HepG2 (cell line): ENCODE data around the gene PDK1. TPM values are rescaled to one million over a fixed set of nuclear protein-coding genes. Genes with fewer than 3 reads are reported as not detected.

Source experiments
- ATAC-seq: fragments of 200-7000 bp; cut with Tn5 transposase; 3 replicates; pipeline ENCODE4 v1.9.1; 2020; ENCODE audit warnings: mild to moderate bottlenecking, moderate library complexity
- BruUV-seq: library from RNA; stranded (reverse); fragments of 400-500 nt; replicated peaks from 2 replicates; lab custom pipeline; 2021; lab: Mats Ljungman, UMichigan
- CTCF ChIA-PET: fragments of 300-600 bp; formaldehyde crosslinking; extraction: SDS; loops from one replicate; lab custom pipeline; 2021; ENCODE audit warnings: low total read pairs, inconsistent platforms, low intra/inter-chr PET ratio; lab: Yijun Ruan, JAX
- POLR2A ChIA-PET: fragments of 350-600 bp; sonication (Branson Sonifier 250); formaldehyde crosslinking; loops from one replicate; lab custom pipeline; 2020; ENCODE audit warnings: antibody characterized with exemption, inconsistent platforms; lab: Yijun Ruan, JAX
- DNase-seq: peaks from one replicate; pipeline ENCODE4 v3.0.0-alpha.2; 2015; ENCODE audit warnings: low spot score
- FAIRE-seq: peaks from 3 replicates; lab custom pipeline; 2011; peaks lifted over from hg19 to GRCh38; lab: Jason Lieb, UNC
- H2AFZ ChIP-seq: one replicate; pipeline ENCODE4 v1.6.1; 2011; ENCODE audit warnings: low read length, inconsistent platforms
- H3K27ac ChIP-seq: fragments of 300-600 bp; 3 replicates; pipeline ENCODE4 v1.8.0; 2011; ENCODE audit warnings: mixed run types, mild to moderate bottlenecking, mixed read lengths, low read length, inconsistent platforms; ENCODE audit not compliant: insufficient read depth; ENCODE audit errors: extremely low read length
- H3K27me3 ChIP-seq, 2 experiments: fragments of 200-600 bp in 1 of 2; 2 replicates in 1 of 2; 3 replicates in 1 of 2; pipeline versions ENCODE4 v1.6.0 to v1.8.0; 2011; ENCODE audit warnings: low read length in 2 of 2, mild to moderate bottlenecking in 2 of 2, moderate library complexity in 2 of 2, inconsistent platforms in 1 of 2; ENCODE audit not compliant: insufficient read depth in 2 of 2, control insufficient read depth in 1 of 2
- H3K36me3 ChIP-seq, 2 experiments: fragments of 200-600 bp in 1 of 2; replicated peaks in 1 of 2; 2 replicates in 1 of 2; 3 replicates in 1 of 2; pipeline versions ENCODE4 v1.5.1 to v1.8.0; 2011; ENCODE audit warnings: low read length in 2 of 2, inconsistent platforms in 1 of 2; ENCODE audit not compliant: insufficient read depth in 2 of 2, control insufficient read depth in 1 of 2
- H3K4me1 ChIP-seq: 2 replicates; pipeline ENCODE4 v1.5.1; 2012; ENCODE audit warnings: low read length, inconsistent platforms; ENCODE audit not compliant: insufficient read depth
- H3K4me2 ChIP-seq: 2 replicates; pipeline ENCODE4 v1.6.0; 2011; ENCODE audit warnings: low read depth, low read length, inconsistent platforms
- H3K4me3 ChIP-seq, 3 experiments: fragments of 200-600 bp in 1 of 3; sonication (generic), shearing (Covaris generic) in 1 of 3; replicated peaks in 1 of 3; 2 replicates each; pipeline ENCODE4 v1.5.1; 2011 to 2016; ENCODE audit warnings: low read length in 3 of 3, inconsistent platforms in 2 of 3, low read depth in 2 of 3, mild to moderate bottlenecking in 2 of 3, control low read depth in 1 of 3, mixed read lengths in 1 of 3; ENCODE audit not compliant: insufficient read depth in 1 of 3
- H3K79me2 ChIP-seq: one replicate; pipeline ENCODE4 v1.6.1; 2011; ENCODE audit warnings: low read length, inconsistent platforms; ENCODE audit not compliant: insufficient read depth
- H3K9ac ChIP-seq: 2 replicates; pipeline ENCODE4 v1.6.0; 2011; ENCODE audit warnings: mild to moderate bottlenecking, low read depth, low read length, inconsistent platforms; ENCODE audit not compliant: insufficient read depth
- H3K9me3 ChIP-seq: 2 replicates; pipeline ENCODE4 v1.5.1; 2012; ENCODE audit warnings: mild to moderate bottlenecking, low read length
- H4K20me1 ChIP-seq: 2 replicates; pipeline ENCODE4 v1.6.0; 2011; ENCODE audit warnings: inconsistent platforms, mild to moderate bottlenecking, low read length, moderate library complexity; ENCODE audit not compliant: insufficient read depth
- KDM4B ChIP-seq: sonication (generic); formaldehyde crosslinking; IDR thresholded peaks from 2 replicates; pipeline ENCODE4 v1.4.0; 2020; ENCODE audit warnings: missing genetic modification reagents
- RBFOX2 ChIP-seq: fragments of 200-400 bp; formaldehyde crosslinking; IDR thresholded peaks from 2 replicates; pipeline ENCODE4 v1.6.1; 2017; ENCODE audit warnings: low read depth, mild to moderate bottlenecking, low read length
- SRSF1 ChIP-seq: fragments of 200-400 bp; formaldehyde crosslinking; optimal IDR thresholded peaks from 2 replicates; pipeline ENCODE3; 2017; ENCODE audit warnings: mild to moderate bottlenecking, low read depth, low read length, moderate library complexity
- ZNF652 ChIP-seq: IDR thresholded peaks from 2 replicates; pipeline ENCODE4 v1.6.1; 2016; ENCODE audit warnings: low read depth, borderline replicate concordance
- WGBS: methylation state at CpG from one replicate; pipeline ENCODE4 v1.1.6; 2017; ENCODE audit warnings: low lambda C conversion rate; 5-methylcytosine and 5-hydroxymethylcytosine counted together
- in situ Hi-C: cut with HindIII; loops from 2 replicates; pipeline ENCODE4 v1.10.0; 2017; ENCODE audit warnings: low pct_unique_long_range_greater_than_20kb; ENCODE audit not compliant: extremely low pct_ligation_motif_present
- intact Hi-C: fragments of 100-400 bp; cut with micrococcal nuclease; formaldehyde crosslinking; loops from one replicate; pipeline ENCODE4 v1.10.0; 2022; ENCODE audit not compliant: unreplicated experiment
- polyA plus RNA-seq, 8 experiments: library from polyadenylated mRNA; depleted of rRNA in 3 of 8; stranded (reverse) in 7 of 8; unstranded in 1 of 8; fragments of >200 nt; fragmentation: Illumina TruSeq in 4 of 8; extraction: Trizol in 4 of 8; gene quantifications; 2 replicates each; pipeline versions ENCODE4 v1.2.1 to v1.2.3, GENCODE V29; 2011 to 2016; ENCODE audit warnings: low read depth in 4 of 8, missing spikeins in 1 of 8, mixed read lengths in 1 of 8; ENCODE audit not compliant: insufficient read depth in 1 of 8
- total RNA-seq, 5 experiments: library from RNA; depleted of rRNA; stranded (reverse); fragments of >200 nt; fragmentation: Illumina TruSeq; extraction: Trizol; gene quantifications; 2 replicates each; pipeline ENCODE4 v1.2.3, GENCODE V29; 2016; ENCODE audit warnings: low read depth in 1 of 5
- TF ChIP-seq, protein P1 (sequence below): fragments of 450-650 bp; IDR thresholded peaks from 2 replicates; pipeline ENCODE4 v1.6.1; 2017
- TF ChIP-seq, protein P2 (sequence below): sonication (generic); formaldehyde crosslinking; IDR thresholded peaks from 2 replicates; pipeline ENCODE4; 2020; ENCODE audit warnings: missing genetic modification reagents, mild to moderate bottlenecking, borderline replicate concordance

PDK1 gene
- total and polyA plus RNA-seq, 2 of the 13 experiments (the other 11 are each of a cell fraction or from before 2014, with no cell fraction given), result 11.9 to 96.9 TPM

DNA sequence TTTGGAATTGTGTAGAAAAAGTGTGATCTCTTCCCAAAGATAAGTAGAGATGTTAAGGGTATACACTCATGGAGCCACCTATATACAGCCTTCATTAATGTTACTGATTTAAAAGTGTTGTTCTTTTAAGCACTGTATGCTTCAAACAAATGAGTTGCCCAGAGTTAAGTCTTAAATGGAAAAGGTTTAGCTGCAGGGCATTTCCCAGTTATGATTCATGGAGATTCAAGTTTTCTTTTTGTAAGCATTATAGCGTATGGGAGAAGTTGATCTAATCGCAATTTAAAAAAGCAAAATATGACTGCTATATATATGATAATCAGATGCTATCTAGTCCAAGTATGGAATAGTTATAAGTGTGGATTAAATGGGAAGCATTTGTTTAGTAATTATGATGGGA lies 4.8 kb downstream of the PDK1 start:
- in situ Hi-C loops, result no loop called here
- no peak overlapping the region for H3K27ac ChIP-seq

GRCh38 chr2:172561270-172561669 lies 5.4 kb downstream of the PDK1 start:
- WGBS, result 93% methylated on average over 4 of the region's 4 CpGs

More for the DNA sequence above, 4.8 kb downstream of the PDK1 start:
- Histone ChIP-seq H3K4me3 (no peak overlapping the region), H4K20me1 (peaks cover 75% of the 10 kb centered on the region), H3K9me3 (no peaks in the 10 kb centered on the region), H3K79me2 (peaks cover 86% of the 10 kb centered on the region), H2AFZ (no peak overlapping the region), H3K36me3 (peaks cover 11 to 59% of the 10 kb centered on the region in 2 experiments), H3K27me3 (no peaks in the 10 kb centered on the region; a peak in 1 of 5 replicates), H3K4me1 (peaks cover 45% of the 10 kb centered on the region), H3K4me2 (no peak overlapping the region), H3K9ac (no peak overlapping the region)
- TF ChIP-seq, protein P1, sequence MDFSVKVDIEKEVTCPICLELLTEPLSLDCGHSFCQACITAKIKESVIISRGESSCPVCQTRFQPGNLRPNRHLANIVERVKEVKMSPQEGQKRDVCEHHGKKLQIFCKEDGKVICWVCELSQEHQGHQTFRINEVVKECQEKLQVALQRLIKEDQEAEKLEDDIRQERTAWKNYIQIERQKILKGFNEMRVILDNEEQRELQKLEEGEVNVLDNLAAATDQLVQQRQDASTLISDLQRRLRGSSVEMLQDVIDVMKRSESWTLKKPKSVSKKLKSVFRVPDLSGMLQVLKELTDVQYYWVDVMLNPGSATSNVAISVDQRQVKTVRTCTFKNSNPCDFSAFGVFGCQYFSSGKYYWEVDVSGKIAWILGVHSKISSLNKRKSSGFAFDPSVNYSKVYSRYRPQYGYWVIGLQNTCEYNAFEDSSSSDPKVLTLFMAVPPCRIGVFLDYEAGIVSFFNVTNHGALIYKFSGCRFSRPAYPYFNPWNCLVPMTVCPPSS, result no peak
- DNase-seq (no peak), ATAC-seq (no peak), FAIRE-seq (no peak)
- intact Hi-C loops, result no loop called here
- no TSS peak for BruUV-seq
- POLR2A ChIA-PET, result no interaction called here
- CTCF ChIA-PET, result no interaction called here
- WGBS, result over 99% methylated on average over 2 of the region's 2 CpGs

More at GRCh38 chr2:172561270-172561669, 5.4 kb downstream of the PDK1 start:
- H3K27ac ChIP-seq, result no peak overlapping the region
- no peak for ATAC-seq
- H2AFZ ChIP-seq, result no peak overlapping the region
- BruUV-seq, result no TSS peak
- no peak overlapping the region for H3K9ac ChIP-seq
- peaks cover 85% of the 10 kb centered on the region for H3K79me2 ChIP-seq
- intact Hi-C loops (no loop called here), in situ Hi-C loops (no loop called here)
- no peak overlapping the region for H3K4me2 ChIP-seq
- no peaks in the 10 kb centered on the region; a peak in 1 of 5 replicates for H3K27me3 ChIP-seq
- POLR2A ChIA-PET, result no interaction called here
- TF ChIP-seq KDM4B (CRISPR knock-in tag) (no peak), RBFOX2 (peak; percentile 45; the same call in 1 of the 2 replicates), SRSF1 (no peak), ZNF652 (CRISPR knock-in tag) (peak; percentile 31; the same call in 1 of the 2 replicates)
- TF ChIP-seq, protein P2, sequence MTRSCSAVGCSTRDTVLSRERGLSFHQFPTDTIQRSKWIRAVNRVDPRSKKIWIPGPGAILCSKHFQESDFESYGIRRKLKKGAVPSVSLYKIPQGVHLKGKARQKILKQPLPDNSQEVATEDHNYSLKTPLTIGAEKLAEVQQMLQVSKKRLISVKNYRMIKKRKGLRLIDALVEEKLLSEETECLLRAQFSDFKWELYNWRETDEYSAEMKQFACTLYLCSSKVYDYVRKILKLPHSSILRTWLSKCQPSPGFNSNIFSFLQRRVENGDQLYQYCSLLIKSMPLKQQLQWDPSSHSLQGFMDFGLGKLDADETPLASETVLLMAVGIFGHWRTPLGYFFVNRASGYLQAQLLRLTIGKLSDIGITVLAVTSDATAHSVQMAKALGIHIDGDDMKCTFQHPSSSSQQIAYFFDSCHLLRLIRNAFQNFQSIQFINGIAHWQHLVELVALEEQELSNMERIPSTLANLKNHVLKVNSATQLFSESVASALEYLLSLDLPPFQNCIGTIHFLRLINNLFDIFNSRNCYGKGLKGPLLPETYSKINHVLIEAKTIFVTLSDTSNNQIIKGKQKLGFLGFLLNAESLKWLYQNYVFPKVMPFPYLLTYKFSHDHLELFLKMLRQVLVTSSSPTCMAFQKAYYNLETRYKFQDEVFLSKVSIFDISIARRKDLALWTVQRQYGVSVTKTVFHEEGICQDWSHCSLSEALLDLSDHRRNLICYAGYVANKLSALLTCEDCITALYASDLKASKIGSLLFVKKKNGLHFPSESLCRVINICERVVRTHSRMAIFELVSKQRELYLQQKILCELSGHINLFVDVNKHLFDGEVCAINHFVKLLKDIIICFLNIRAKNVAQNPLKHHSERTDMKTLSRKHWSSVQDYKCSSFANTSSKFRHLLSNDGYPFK (CRISPR knock-in tag), result no peak
- H3K4me3 ChIP-seq, result no peak overlapping the region
- H3K9me3 ChIP-seq, result no peaks in the 10 kb centered on the region
- no peak for FAIRE-seq
- peaks cover 45% of the 10 kb centered on the region for H3K4me1 ChIP-seq
- CTCF ChIA-PET, result no interaction called here
- no peak for DNase-seq
- peaks cover 77% of the 10 kb centered on the region for H4K20me1 ChIP-seq
- H3K36me3 ChIP-seq, result peaks cover 11 to 65% of the 10 kb centered on the region in 2 experiments
